Measurements from ENCODE around the gene CPNE9.

Gene CPNE9

DNA sequence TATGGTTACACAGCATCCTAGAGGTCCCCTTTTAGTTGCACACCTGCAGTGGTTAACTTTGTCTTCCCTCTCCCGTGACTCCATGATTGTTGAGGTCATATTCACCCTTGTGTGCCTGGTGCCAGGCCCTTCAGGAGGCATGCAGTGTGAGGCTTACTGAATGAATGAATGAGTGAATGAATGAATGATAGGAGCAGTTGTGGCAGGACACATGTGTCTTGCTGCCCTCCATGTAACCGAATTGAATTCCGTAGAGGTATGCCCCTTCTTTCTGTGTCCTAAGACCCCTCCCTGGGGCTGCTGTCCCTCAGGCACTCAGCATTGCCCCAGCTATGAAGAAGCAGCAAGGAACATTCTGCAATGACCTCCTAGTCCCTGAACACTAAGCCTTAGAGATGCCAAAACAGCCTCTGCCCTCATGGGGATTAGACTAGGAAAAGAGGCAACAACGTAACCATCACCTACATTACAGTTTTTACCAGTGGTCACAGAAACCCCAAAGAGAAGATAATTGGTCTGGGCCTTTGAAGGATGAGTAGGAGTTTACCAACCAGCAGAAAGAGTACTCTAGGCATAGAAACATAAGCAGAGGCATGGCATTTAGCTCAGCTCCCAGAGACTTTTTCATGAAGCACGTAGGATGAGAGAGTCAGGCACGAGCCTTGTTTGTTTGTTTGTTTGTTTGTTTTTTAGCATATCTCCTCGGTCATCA, 22.5 kb upstream of the CPNE9 start:
- TF ChIP-seq CTCF (conservative IDR thresholded peaks at IDR 0.05; ENCODE audit: low read length): no peak
- no peak overlapping the region for H3K4me3 ChIP-seq (ENCODE audit: low read length)
- DNase-seq (ENCODE audit: low read depth): no peak

- no peak for DNase-seq (ENCODE audit: low read depth)
- no peak overlapping the region for H3K4me3 ChIP-seq (ENCODE audit: low read length)
- no peak for TF ChIP-seq CTCF (conservative IDR thresholded peaks at IDR 0.05; ENCODE audit: low read length)
Measured at GRCh38 chr3:9681723-9682081, 21.9 kb upstream of the CPNE9 start.

DNA sequence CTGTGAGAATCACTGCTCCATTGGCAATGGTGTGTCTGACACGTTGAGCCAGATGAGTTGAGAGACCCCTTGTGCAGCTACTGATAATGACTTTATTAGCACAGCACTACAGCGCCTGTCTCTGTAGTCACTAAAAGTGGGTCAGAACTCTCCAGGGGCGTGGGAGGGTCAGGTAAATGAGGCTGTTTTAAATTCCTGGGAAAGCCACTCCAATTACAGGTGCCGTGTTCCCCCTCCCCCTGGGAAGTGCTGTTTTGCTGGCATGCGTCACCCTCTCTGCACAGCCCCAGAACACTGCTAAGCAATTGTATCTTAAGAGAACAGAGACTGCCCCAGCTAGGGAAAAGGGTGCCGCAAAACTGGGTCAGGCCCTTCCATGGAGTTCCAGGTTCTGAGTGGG, 21.5 kb upstream of the CPNE9 start:
- no peak for TF ChIP-seq CTCF (conservative IDR thresholded peaks at IDR 0.05; ENCODE audit: low read length)
- DNase-seq (ENCODE audit: low read depth): no peak
- H3K4me3 ChIP-seq (ENCODE audit: low read length): no peak overlapping the region

DNA sequence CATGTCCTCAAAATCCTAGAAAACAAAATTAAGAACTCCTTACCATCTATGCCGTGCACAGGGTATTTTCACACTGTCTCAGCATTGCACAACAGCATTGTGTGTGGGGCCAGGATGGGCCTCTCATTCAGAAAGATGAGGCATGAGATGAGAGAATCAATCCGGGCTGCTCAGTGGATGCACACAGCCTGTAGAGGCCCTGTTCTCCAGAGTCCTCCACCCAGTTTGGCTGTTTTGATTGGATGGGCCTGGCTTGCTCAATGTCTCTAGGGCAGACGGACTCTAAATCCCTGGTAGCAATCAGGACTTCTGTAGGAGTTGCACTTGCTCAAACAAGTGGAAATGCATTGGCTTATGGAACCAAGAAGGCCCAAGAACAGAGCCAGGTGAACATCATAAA, 20.2 kb upstream of the CPNE9 start:
- no peak overlapping the region for H3K4me3 ChIP-seq (ENCODE audit: low read length)
- no peak for DNase-seq (ENCODE audit: low read depth)
- no peak for TF ChIP-seq CTCF (conservative IDR thresholded peaks at IDR 0.05; ENCODE audit: low read length)

GRCh38 chr3:9685216-9686049, 18.2 kb upstream of the CPNE9 start:
- DNase-seq (ENCODE audit: low read depth): no peak
- TF ChIP-seq CTCF (conservative IDR thresholded peaks at IDR 0.05; ENCODE audit: low read length): no peak
- no peak overlapping the region for H3K4me3 ChIP-seq (ENCODE audit: low read length)

DNA sequence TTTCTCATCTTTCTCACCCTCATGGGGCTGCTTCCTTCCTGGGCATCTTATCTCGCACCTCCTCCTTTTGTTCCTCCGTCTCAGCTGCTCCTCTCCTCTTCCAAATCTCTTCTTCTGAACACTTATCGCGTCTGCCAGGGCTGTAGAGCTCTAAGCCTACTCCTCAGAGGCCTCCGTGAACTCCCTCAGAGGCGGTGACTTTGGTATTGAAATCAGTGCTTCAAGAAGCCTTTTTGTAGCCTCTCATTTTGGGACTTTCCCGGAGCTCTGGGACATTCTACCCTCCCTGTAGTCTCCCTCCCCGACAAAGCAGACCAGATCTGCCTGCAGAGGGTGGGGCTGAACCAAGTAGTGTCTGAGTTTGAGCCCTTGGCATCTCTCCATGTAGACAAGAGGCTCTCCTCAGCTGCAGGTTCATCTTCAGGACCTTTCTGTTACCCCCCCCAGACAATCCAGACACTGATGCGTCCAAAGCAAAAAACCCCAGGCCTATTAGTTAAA, 17.5 kb upstream of the CPNE9 start:
- no peak overlapping the region for H3K4me3 ChIP-seq (ENCODE audit: low read length)
- no peak for DNase-seq (ENCODE audit: low read depth)
- no peak for TF ChIP-seq CTCF (conservative IDR thresholded peaks at IDR 0.05; ENCODE audit: low read length)

GRCh38 chr3:9686703-9687102, 16.9 kb upstream of the CPNE9 start:
- H3K4me3 ChIP-seq (ENCODE audit: low read length): no peak overlapping the region
- TF ChIP-seq CTCF (conservative IDR thresholded peaks at IDR 0.05; ENCODE audit: low read length): no peak
- DNase-seq (ENCODE audit: low read depth): no peak

All from AG10803 (cell line).